GM19025 (cell line): ENCODE measurements around the gene UPK3BL1.
"Not testable (repeated sequence)": the region's sequence is repeated elsewhere in the genome, so short reads cannot be mapped to it uniquely, and the experiment has no call there.

Experiments used
- ATAC-seq: cut with Tn5 transposase; IDR thresholded peaks from one replicate; pipeline ENCODE4 v1.9.1; 2021; ENCODE audit warnings: mild to moderate bottlenecking, low read depth, moderate library complexity; ENCODE audit not compliant: unreplicated experiment

UPK3BL1 gene

GRCh38 chr7:102634299-102634698 lies 8.3 kb downstream of the UPK3BL1 start:
- ATAC-seq = not testable (repeated sequence)

DNA sequence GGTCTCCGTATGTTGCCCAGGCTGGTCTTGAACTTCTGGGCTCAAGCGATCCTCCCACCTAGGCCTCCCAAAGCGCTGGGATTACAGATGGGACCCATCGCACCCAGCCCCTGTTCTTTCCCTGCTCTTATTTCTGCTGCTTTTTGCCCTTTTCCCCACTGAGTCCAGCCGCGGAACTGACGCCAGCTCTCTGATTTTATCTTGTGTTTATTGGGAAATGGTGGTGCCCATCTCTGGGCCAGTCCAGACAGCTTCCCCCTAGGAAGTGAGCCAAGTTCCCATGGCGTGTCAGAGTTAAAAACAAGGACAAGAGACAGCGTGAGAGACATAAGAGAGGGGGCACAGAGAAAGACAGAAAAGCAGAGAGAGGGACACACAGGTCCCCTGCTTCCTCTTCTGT lies 12.0 kb downstream of the UPK3BL1 start:
- not testable (repeated sequence) for ATAC-seq

- not testable (repeated sequence) for ATAC-seq
Observed at GRCh38 chr7:102627271-102627904, 15.2 kb downstream of the UPK3BL1 start.

GRCh38 chr7:102618122-102618521 lies 24.5 kb downstream of the UPK3BL1 start:
- not testable (repeated sequence) for ATAC-seq

DNA sequence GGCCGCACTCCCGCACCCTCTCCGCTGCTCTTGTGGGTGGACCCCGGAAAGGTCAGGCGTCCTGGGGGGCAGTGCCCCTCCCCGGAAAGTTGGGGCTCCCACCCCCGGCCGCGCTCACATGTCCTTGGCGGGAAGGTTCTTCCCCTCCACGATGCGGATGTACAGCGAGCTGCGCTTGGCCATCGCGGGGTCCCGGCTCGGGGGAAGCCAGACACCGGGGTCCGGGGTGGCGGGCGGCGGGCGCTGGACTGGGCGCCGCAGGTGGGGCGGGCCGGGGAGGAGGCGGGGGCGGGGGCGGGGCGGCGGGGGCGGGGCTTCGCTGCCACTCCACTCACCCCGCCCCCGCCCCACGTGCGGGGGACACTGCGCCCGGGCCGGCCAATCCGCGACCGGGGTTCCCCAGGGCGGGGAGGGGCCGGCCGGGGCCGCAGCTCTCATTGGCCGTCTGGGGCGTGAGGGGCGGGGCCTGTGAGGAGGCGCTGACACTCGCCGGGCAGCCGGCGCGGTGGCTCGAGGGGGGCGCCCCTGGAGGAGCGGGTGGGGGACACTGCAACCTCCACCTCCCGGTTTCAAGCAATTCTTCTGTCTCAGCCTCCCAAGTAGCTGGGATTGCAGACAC lies 26.0 kb downstream of the UPK3BL1 start, which contains the start of gene RASA4:
Gene RASA4 (minus strand): TSS at position 250 of the 619 bp plus-strand sequence. CDS start 67 bp downstream, at position 183.
- ATAC-seq = peak; percentile 78

GRCh38 chr7:102615930-102616329 lies 26.7 kb downstream of the UPK3BL1 start:
- ATAC-seq = not testable (repeated sequence)

DNA sequence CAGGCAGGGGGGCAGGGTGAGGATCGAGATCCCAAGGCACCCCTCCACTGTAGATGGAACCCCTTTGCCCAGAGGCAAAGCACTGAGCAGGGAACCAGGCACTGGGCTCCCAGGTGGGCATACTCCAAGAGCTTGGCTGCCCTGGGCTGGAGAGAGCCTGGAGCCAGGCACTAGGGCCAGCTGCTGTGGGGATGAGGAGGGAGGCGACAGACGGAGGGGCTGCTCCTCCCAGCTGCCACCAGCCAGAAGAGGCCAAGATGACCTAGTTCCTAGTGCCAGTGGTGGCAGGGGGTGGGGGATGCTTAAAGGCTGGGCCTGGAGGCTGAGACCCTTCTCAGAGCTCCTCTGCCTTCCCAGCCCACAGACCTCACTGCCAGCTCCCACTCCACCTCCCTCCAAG lies 27.7 kb downstream of the UPK3BL1 start:
- ATAC-seq = not testable (repeated sequence)

GRCh38 chr7:102614346-102614697 lies 28.3 kb downstream of the UPK3BL1 start:
- ATAC-seq = peak; percentile 18

DNA sequence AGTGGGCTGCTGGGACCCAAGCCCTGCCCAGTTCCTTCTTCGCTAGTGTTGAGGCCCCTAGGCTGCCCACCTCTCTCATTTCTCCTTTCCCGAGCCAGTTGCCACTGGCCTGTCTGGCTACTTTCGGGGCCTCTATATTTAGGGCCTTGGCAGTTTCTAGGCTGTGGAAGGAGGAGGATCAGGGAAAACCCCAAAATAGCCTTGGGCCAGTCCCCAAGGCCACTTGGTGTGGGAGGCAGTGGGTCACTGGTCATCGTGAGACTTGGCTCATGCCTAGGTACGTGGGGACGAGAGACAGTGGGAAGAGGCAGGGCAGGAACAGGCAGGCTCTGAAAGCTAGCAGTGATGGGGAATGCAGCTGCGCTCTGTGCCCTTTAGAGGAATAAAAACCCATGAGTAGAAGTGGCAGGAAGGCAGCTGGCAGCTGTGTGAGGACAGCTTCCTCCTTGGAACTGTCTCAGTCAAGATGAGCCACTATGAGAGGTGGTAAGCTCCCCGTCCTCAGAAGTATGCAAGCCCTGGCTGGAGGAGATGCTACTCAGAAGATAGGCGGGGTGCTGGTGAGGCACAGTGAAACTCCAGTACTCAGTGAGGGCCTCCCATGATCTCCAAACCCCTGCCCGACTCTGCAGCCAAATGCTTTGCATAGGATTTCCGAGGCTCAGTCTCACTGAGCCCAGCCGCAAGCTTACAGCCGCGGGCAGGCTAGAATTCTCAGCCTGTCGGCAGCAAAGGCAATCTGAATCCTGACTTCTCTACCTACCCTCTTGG lies 28.8 kb downstream of the UPK3BL1 start:
- ATAC-seq = peak; percentile 62

DNA sequence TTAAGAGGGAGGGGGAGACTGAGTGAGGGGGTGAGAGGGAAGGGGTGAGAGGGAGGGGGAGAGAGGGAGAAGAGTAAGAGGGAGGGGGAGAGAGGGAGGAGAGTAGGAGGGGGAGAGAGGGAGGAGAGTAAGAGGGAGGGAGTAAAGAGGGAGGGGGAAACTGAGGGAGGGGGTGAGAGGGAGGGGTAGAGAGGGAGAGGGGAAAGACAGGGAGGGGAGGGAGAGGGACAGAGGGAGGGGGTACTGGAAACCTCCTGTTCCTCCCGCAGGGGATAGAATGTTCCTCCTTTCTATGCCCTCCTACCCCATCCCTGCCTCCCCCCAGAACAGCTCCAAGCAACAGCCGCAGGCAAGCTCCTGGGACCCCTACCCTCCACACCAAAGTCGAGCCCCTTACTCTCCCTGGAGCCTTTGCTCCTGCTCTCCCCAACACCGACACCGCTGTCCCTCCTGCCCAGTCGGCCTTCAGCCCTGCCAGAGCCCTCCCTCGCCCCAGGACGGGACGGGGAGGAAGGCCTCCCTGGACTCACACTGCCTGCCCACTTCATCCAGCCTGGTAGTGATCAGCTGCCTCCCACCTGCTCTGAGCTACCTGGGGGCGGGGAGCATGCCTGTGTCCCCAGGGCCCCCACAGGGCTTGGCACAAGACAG lies 30.8 kb downstream of the UPK3BL1 start:
- not testable (repeated sequence) for ATAC-seq

GRCh38 chr7:102611013-102611674 lies 31.4 kb downstream of the UPK3BL1 start:
- ATAC-seq = peak; percentile 33

DNA sequence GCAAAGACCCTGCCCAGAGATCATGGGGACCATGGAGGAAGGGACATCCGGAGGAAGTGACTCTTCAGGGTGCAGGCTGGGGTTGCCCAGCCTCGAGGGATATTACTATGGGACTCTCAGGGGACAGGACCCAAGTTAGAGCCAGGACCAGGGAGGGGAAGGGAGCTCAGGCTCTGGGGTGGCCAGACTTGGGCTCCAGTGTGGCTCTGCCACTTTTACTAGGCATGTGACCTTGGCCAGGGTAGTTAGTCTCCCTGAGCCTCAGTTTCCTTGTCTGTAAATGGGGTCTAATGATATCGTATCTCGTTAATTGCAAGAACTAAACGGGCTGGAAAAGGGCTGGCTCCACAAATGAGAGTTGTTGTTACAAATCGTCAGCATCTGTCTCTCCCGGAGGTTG lies 32.1 kb downstream of the UPK3BL1 start:
- not testable (repeated sequence) for ATAC-seq

DNA sequence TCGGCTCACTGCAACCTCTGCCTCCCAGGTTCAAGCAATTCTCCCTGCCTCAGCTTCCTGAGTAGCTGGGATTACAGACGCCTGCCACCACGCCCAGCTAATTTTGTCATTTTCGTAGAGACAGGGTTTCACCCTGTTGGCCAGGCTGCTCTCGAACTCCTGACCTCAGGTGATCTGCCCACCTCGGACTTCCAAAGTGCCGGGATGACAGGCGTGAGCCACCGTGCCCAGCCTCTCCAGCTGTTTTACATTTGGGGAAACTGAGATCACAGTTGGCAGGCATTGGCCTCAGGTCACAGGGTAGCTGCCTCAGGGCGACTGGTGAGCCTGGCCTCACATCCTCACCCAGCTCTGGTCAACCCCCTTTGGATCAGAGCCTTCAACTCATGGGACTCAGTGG lies 32.9 kb downstream of the UPK3BL1 start:
- not testable (repeated sequence) for ATAC-seq

- not testable (repeated sequence) for ATAC-seq
Observed at GRCh38 chr7:102606848-102607247, 35.7 kb downstream of the UPK3BL1 start.

DNA sequence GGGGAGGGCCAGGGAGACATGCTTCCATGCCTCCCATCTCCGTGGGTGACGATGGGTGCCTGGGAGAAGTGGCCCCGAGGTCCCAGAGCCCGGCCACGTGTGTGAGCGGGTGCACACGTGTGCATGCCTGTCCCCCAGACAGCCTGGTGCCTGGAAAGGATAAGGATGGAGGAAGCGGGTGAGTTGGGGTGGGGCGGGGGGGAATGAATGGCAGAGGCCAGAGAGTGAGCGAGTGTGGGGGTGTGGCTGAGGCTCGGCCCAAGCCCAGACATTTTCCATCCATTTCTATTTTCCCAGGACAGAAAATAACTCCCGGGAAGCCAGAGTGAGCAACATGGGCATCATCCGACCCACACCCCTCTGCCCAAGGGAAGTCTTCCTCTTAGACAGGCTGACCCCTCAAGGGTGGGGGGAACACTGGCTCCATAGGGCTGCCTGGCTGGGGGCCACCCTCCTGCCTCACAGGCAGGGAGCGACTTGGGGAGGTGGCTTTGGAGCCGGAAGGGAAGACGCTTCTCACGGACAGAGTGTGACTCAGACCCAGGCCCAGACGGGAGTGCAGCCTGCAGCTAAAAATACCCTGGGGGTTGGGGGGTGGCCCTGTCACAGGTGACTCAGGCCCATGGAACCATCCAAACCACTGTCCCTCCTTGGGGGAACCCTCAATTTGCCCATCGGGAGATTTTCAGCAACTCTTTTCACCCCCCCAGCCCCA lies 38.0 kb downstream of the UPK3BL1 start:
- not testable (repeated sequence) for ATAC-seq

GRCh38 chr7:102602317-102602716 lies 40.3 kb downstream of the UPK3BL1 start:
- ATAC-seq = not testable (repeated sequence)

DNA sequence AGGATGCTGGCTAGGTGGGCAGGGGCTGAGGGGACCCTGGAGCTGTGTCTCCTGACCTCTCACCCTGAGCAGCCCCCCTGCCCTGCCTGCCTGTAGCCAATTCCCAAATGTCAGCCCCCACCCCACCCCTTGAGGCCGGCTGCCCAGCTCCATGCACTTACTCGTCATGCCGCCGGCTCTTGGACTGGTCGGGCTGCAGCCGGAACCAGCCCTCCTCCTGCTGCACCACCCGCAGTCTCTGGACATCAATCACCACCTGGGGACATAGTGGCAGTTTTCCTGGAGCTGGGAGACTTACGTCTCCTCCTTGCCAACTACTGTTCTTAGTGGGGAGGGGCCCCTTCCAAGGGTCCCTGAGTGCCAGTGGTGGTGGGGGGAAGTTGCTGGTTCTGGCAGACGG lies 42.9 kb downstream of the UPK3BL1 start:
- ATAC-seq = not testable (repeated sequence)

GRCh38 chr7:102596036-102596435 lies 46.6 kb downstream of the UPK3BL1 start:
- not testable (repeated sequence) for ATAC-seq

DNA sequence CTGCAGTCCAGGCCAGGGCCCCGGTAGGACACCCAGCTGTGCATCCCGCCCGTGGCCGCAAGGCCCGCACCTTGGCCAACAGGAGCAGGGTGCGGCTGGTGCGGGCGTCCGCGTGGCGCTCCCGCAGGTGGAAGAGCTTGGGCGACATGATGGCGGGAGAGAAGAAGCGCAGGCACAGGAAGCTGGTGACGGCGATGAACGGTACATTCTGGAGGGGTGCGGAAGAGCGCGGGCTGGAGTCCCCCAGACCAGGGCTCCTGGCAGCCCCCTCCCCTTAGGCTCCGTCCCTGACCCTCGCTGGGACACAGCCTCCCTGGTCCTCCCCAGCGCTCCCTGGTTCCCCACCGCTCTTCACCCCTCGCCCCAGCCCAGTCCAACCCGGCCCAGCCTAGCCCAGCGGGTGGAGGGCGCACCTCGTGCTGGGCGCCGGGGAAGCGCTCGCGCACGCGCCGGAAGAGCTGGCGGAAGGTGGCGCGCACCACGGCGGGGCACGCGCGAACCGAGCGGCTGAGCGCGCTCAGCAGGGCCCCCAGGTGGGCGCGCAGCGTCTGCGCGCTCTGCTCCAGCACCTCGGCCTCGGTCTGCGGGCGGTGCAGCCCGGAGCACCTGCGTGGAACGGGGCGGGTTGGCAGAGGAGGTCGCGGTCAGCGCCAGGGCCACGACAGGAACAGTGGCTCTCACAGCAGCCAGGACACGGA lies 48.8 kb downstream of the UPK3BL1 start:
- ATAC-seq = peak; percentile 57
